Subcutaneous adipose tissue (tissue), 4 donors: ENCODE data around the gene EXD3. TPM values are rescaled to one million over a fixed set of nuclear protein-coding genes. Genes with fewer than 3 reads are reported as not detected.

ENCODE experiments used
- CTCF ChIP-seq: fragments of 450-650 bp; IDR thresholded peaks from one replicate; pipeline ENCODE4 v1.5.1; 2016; ENCODE audit warnings: low read depth, mild to moderate bottlenecking, control low read depth, antibody characterized with exemption, moderate library complexity
- total RNA-seq, 4 donors: library from RNA; depleted of rRNA; stranded (reverse); fragments of >200 nt; gene quantifications; one replicate each; pipeline ENCODE4 v1.1.0, GENCODE V29; 2016

Gene EXD3
- total RNA-seq, 4 donors from 2014 or later, result 7.5 to 44.6 (median 10.5) TPM

DNA sequence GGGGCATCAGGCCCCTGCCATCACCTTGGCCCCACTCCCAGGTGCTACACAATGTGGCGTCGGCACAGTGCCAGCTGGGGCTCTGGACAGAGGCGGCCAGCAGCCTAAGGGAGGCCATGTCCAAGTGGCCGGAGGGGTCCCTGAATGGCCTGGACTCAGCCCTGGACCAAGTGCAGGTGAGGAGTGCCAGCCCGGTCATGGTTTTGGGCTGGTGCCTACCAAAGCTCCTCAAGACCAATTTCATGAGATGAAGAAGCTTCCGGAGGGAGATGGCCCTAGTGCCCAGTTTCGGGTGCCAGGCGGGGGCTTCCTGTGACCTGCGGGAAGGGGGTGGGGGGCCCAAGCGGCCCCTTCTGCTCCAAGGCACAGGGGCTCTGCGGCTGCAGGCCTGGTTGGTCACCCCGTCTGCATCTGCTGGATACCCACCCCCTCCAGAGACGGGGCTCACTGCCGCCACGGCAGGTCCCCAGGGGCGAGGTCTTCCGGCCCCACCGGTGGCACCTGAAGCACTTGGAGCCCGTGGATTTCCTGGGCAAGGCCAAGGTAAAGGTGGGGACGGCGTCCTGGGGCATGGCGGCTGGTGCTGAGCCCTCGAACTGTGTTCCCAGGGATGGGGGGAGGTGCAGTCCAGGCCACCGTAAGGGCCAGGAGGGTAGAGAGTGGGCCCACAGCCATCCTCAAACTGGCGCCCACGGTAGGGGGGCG lies 6.0 kb upstream of the EXD3 start:
- TF ChIP-seq CTCF, result no peak

- TF ChIP-seq CTCF, result no peak
Observed at GRCh38 chr9:137428311-137428630, 5.3 kb upstream of the EXD3 start.

GRCh38 chr9:137427454-137428310 lies 4.7 kb upstream of the EXD3 start:
- no peak for TF ChIP-seq CTCF

DNA sequence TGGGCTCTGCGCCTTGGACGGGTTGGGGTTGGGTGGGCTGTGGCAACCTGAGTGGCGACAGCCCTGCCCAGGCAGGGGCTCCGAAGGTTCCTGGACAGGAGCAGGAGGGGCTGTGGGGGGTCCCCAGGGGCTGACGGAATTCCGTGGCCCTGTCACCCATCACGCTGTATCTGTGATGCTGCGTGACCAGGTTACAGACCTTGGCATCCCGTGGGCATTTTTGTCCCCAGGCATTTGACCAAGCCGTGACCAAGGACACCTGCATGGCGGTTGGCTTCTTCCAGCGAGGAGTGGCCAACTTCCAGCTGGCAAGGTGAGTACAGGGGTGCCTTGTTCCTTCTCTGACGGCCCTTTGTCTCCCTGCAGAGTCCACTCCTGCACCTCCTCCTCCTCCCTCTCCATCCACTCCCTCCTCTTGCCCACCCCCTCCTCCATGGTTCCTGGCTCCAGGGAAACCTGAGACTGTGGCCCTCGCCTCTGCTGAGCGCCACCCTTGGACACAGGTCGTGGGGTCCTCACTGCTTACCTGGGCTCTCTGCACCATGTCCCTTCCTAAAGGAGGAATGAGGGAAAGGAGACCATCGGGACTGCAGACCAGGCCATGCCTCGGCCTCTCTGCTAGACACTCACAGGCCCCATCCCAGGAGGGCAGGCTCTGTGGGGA lies 3.2 kb upstream of the EXD3 start:
- no peak for TF ChIP-seq CTCF

DNA sequence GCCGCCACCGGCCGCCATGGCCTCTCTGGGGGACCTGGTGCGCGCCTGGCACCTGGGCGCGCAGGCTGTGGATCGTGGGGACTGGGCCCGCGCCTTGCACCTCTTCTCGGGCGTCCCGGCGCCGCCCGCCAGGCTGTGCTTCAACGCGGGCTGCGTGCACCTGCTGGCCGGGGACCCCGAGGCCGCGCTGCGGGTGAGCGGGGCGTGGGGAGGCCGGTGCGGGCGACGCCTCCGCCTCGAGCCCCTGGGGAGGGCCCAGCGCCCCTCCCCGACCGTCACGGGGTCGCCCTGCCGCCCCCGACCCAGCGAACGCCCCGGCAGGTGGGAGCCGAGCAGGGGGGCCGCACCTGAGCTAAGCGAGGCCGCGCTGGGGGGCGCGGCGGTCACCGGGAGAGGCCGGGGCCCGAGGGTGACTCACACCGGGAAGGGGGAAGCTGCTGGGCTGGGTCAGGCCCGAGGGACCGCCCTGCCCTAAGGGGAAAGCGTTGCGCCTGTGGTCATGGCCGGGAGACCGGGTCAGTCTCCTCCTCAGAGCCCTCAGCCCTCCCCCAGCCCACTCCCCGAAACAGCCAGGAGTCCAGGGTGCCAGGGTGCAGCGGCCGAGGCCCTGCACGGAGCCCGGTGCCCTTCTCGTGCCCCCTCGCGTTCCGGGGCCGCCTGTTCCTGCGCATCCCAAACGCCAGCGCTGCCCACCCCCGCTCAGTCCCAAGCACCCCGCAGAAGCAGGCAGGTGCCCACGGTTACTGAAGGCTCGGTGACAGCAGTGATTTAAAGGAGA lies 741 bp upstream of the EXD3 start:
- no peak for TF ChIP-seq CTCF

DNA sequence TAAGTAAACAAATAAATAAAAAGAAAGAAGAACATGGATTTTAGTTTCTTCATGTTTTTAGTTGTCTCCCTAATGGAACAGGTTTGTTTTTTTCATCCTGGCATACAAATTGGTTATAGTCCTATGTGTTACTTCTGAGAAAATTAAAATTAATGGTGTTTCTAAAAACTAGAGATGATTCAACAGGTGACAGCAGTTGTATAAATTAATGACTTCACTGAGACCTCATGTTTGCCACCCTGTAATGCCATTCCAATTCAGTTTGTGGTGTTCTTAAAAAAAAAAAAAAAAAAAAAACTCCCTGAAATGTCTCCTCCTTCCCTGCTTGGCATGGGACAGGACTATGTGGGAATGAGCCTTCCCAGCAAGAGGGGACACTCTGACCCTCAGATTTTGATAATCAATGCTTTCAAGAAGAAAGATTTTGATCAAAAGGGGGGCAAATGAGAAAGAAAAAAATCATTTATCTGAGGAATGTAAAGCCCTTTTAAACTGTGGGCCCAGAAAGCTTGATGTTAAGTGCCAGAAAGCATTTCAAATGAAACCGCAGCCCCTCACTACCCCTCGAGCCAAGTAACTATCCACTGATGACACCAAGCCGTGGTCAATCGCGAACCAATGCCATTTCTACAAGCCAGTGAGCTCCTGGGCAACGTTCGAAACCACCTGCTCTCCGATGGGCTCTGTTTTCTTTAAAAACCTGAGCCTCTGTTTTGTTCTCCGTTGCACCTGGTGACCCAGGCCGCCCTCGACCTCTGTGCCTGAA lies 941 bp downstream of the EXD3 start:
- no peak for TF ChIP-seq CTCF
